HS-5 (cell line): ENCODE measurements around the gene LAMC3.

Experiments used
- DNase-seq: peaks from one replicate; pipeline ENCODE4 v3.0.0-alpha.2; 2012; ENCODE audit warnings: low read depth

The LAMC3 gene

DNA sequence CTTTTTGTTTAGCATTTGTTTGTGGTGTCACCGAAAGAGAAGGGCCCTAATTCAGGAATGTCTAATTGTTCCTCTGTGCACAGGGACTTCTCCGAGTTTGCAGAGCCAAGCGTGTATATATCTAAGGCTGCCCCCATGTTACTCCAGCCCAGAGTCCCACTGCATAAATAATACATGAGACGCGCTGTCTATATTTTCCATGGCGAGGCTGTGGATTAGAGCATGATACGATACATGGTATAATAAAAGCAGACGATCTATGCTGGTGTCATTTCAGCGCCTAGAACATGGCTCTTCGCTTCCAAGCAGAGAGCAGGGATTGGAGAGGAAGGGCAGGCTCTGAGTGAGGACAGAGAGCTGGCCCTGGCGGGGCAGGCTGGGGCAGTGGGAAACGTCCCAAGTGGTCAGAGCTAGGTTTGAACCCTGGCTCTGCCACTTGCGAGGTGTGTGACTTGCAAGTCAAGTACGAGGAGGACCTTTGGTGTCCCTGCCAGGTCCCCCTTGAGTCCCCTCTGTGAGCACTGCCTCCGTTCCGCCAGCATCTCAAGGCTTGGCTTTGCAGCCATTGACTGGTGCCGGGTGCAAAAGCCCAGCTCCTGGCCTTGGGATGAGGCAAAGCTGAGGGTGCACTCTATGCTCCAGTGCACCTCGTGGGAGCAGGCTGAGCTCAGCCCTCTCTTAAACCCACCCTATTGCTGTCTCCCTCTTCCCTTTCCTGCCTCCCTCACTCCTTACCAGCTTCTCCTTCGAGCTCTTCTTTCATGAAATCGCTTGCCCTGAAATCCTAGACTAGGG lies 29.2 kb upstream of the LAMC3 start:
- no peak for DNase-seq

DNA sequence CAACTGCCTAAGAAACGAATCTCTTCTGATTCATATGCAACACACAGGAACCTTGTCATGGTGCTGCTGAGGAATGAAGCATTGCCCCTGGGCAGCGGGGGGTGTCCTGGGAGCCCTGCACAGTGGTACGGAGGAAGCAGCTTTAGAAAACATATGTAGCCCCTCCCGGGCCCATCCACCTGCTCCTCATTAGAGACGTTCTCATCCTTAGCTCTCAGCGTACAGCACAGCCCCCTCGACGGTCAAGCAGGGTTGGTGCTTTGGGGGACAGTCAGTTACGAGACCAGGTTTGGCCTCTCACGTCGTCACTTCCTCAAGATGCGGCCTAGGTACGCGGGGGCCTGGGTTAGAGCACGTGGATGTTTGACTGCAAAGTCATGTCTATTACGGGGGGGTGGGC lies 28.4 kb upstream of the LAMC3 start:
- no peak for DNase-seq

DNA sequence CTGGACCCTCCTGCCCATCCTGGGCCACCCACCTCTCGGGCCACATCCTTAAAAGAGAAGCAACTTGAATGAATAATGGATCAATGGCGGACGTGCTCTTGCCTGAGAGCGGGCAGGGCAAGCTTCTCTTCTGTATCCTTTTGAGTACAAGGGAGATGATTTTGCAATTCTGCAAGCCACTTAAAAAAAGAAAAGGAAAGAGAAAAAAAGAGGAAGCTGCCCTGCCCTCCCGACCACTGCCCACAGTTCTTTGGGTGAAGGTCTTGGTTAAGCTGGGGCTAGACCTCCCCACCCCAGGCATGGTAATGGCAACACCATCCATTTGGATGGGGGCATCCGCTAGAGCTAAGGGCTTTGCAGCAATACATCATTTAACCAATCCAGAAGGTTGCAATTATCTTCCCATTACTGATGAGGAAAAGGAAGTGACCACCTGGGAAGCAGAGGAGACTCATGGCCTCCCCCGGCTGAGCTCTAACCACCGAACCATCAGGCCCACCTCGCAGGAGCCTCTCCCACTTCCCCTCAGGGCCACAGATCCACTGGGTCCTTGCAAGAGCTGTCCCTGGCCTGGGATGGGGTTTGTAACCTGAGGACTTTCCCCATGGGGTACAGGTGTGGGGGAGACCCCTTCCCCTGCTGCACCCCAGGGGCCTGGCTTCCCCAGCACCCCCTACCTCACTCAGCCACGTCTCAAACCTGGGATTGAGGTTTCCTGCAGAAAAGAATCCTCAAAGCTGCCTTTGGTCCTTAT lies 27.8 kb upstream of the LAMC3 start:
- DNase-seq, result no peak

DNA sequence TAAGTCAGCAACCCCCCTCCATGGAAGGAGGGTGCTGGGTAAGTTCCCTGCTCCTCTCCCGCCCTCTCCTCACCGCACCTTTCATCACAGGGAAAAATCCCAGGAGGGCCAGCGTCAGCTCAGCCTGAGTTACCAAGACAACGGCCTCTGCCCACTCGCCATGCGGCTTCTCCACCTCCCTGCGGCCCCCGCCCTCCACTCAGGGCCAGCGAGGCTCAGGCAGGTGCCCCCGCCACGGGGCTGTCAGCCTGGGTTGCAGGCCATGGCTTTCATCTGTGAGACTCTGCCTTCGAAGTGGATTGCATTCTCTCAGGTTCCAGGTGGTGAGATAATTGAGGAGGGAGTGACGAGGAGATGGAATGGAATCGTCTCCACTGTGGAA lies 27.2 kb upstream of the LAMC3 start:
- DNase-seq, result no peak

DNA sequence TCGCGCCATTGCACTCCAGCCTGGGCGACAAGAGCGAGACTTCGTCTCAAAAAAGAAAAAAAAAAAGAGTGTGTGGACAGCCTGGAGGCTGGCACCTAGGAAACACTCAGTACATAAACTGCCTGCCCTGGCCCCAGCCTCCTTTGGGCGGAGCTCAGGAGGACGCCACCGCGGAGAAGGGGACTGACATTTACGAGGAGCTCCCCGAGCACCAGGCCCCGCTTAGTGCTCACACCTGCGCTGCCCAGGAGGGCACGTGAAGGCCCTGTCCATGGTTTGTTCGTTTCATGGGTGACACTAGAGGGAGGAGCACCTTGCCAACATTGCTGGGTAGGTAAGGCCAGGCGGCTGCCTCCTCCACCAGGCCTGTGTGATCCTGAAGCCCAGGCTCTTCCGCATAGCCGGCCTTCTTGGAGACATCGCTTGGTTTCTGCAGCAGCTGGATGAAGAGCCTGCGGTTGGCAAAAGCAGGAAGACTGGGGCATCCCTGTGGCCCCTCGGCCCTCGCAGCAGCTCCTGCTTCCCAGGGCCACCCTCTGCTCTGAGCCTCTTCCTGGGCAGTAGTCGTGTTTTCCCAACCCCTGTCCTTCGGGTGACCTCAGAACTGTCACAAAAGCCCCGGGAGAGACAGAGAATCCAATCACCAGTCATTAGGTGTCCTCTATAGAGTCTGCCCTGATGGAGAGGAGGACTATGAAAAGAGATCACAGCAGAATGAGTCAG lies 26.2 kb upstream of the LAMC3 start:
- DNase-seq, result no peak

DNA sequence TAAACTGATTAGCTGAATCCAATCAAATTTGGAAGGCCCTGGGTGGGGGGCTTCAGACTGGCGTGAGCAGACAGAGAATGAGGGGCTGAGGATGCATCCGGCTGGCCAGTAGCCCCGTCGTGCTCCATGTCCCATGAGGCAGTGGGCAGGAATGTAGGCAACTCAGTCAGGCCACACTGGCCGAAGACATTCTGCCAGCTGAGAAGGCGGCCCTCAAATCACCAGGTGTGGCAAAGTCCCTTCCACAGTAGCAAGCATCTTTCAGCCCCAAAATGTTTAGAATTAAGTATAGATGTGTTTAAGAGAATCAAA lies 25.7 kb upstream of the LAMC3 start:
- DNase-seq, result no peak

- no peak for DNase-seq
These were observed 25.0 kb upstream of the LAMC3 start for GRCh38 chr9:130983970-130984369.

GRCh38 chr9:130984521-130984920 lies 24.5 kb upstream of the LAMC3 start:
- no peak for DNase-seq

GRCh38 chr9:130985029-130985428 lies 23.9 kb upstream of the LAMC3 start:
- no peak for DNase-seq

DNA sequence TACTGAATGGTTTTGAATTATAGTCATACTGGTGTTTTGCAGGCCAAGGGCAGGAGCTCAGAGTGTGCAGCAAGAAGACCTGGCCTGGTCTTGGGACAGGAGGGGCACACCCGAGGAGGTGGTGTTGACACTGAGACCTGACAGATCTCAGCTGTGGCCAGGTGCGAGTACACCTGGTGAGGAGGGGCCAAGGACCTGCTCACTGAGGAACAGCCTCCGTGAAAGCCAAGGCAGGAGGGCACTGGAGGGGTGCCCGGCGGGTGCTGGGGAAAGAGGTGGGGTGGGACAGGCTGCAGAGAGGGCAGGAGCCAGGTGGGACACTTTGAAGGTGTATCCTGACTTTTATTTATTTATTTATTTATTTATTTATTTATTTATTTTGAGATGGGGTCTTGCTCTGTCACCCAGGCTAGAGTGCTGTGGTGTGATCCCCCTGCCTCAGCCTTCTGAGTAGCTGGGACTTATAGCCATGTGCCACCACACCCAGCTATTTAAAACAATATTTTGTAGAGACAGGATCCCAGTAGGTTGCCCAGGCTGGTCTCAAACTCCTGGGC lies 23.3 kb upstream of the LAMC3 start:
- DNase-seq, result no peak

- DNase-seq, result no peak
These were observed 22.5 kb upstream of the LAMC3 start for GRCh38 chr9:130986356-130986965.

- DNase-seq, result no peak
These were observed 21.9 kb upstream of the LAMC3 start for GRCh38 chr9:130987054-130987453.

DNA sequence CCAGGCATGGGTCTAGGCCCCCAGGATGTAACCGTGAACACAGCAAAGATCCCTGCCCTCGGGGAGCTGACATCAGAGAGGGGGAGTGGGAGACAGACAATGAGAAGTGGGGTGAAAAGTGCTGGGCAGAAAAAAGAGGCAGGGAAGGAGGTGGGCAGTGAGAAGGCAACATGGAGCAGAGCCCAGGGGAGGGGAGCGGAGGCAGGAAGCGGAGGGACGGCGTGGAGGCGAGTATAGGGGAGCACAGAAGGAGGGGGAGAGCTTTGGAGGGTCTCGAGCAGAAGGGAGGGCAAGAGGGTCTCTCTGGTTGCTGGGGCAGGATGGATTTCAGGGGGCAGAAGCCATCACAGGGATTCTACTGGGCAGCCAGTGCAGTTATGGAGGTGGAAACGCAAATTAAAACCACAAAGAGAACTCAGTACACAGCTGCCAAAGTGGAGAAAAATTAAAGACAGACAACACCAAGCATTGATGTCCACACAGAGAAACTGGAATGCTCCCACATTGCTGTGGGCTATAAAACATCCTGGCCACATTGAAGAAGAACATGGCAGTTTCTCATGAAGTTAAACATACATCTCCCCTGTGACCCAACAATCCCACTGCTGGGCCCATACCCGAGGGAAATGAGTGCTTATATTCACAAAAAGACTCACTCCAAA lies 21.1 kb upstream of the LAMC3 start:
- DNase-seq, result no peak

DNA sequence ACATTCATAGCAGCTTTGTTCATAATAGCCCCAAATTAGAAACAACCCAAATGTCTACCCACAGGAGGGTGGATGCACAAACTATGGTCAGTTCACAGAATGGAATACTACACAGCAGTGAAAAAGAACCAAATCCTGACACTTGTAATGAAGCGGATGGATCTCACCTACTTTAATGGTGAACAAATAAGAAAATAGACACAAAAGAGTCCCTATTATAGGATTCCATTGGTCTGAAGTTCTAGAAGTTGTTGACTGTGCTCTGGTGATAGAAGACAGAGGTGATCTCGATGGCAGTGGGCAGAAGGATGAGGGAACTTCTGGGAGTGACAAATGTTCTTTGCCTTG lies 20.6 kb upstream of the LAMC3 start:
- DNase-seq, result no peak

DNA sequence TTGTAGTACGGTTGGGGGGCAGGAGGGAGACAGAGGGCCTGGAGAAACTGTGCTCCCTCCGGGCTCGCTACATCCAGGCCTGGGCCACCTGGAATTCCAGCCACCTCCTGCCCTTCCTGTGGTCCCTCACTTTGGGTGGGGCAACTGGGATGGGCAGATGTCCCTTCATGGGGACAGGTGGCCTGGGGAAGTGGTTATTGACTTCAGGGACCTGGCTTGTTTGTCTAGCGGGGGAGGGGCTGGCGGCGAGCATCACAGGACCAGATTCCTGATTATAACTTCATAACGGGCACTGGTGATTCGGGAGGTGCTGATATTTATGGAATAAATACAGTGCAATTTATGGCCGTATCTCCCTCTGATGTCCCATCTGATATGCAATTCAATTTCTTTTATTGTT lies 20.1 kb upstream of the LAMC3 start:
- no peak for DNase-seq

GRCh38 chr9:130989391-130989790 lies 19.6 kb upstream of the LAMC3 start:
- no peak for DNase-seq

- DNase-seq, result no peak
These were observed 19.1 kb upstream of the LAMC3 start for GRCh38 chr9:130989891-130990290.

DNA sequence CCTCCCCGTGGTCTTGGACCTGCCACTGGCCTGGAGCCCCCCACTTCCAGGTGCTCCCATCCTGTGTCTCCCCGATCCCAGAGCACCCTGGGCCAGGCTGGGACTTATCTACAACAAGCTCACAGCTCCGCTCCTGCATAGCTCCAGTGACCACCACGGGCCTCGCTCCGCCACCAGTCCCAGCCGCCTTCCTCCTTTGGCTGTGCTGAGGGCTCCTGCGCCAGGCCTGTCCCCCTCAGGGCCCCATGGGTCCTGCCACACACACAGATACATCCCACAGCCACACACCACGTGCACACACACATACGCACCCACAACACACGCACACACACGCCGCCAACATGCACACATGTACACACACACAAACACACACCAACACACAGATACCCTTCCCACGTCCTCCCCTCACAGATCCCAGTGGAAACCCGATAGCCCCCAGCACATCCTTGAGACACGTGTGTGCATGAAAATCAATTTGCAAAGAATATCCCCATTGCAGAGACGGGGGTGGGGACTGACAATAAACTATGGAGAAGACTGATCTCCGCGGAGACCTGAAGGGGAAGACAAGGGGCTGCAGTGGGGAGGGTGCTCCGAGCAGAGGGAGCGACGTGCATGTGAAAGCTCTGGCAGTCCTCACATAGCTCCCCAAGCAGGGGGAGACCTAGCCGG lies 18.5 kb upstream of the LAMC3 start:
- no peak for DNase-seq

- DNase-seq, result no peak
These were observed 17.8 kb upstream of the LAMC3 start for GRCh38 chr9:130990978-130991777.
